GM19467 (cell line): ENCODE results near the gene RHBDD1.

Source experiments
- ATAC-seq: cut with Tn5 transposase; IDR thresholded peaks from one replicate; pipeline ENCODE4 v1.9.1; 2021; ENCODE audit warnings: mild to moderate bottlenecking, moderate library complexity; ENCODE audit not compliant: unreplicated experiment

RHBDD1 gene

DNA sequence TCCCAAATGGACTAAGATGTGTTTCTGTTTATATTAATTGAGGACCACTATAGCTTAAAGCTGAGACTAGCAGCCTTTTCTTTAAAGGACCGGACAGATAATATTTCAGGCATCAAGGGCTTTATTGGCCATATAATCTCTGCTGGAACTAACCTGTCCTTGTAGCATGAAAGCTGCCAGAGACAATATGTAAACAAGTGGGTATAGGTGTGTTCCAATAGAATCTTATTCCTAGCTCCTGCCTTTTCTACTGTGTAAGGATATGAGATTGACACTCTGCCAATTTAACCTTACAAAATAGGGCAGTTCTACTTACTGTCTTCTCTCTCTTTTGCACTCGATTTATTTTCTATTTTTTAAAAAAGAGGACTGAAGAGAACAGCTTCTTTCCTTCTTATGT lies 74.0 kb downstream of the RHBDD1 start:
- ATAC-seq = no peak

DNA sequence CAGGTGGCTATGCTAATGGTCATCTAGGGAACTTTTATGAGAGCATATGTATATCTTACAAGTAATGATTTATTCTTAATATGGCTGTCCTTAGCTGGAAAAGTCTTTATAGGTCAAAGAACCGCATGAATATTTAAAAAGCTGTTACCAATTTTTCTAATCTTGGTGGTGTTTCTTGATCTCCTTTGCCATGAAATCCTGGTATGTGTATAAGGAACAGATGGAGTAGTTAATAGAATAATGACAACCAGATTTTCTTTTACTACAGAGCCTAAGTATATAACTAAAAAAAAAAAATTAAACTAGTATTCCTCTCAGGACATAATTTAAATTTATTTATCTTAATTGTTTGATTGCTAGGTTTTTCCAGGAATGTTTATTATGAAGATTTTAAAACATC lies 74.5 kb downstream of the RHBDD1 start:
- no peak for ATAC-seq

DNA sequence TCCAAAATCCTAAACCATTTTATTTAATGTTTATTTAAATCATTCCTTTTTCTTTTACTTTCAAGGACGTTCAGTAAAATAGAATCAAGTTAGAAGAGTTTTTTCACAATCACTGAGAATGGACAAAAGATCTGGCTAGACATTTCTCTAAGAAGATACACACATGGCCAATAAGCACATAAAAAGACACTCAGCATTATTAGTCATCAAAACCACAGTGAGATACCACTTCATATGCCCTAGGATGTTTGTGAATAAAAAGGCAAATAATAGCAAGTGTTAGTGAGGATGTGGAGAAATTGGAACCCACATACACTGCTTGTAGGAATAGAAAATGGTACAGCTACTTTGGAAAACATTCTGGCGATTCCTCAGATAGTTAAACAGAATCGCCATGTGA lies 76.1 kb downstream of the RHBDD1 start:
- ATAC-seq = no peak

DNA sequence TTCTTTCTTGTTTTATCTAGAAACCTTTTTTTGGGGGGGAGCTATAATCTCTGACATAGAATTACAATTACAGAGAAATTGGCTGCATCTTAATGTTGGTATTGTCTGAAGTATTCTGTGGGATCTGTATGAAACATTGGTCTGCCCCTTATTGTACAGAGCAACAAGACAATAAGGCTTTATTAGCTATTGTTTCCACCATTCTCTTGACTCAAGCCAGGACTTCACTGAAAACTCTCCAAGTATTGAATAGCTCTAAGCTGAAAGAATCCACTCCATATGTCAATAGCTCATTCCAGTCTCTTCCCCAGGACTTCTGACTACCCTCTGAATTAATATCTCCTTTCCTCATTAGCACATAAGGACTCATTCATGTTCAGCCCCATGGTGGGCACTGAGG lies 77.8 kb downstream of the RHBDD1 start:
- ATAC-seq = no peak

DNA sequence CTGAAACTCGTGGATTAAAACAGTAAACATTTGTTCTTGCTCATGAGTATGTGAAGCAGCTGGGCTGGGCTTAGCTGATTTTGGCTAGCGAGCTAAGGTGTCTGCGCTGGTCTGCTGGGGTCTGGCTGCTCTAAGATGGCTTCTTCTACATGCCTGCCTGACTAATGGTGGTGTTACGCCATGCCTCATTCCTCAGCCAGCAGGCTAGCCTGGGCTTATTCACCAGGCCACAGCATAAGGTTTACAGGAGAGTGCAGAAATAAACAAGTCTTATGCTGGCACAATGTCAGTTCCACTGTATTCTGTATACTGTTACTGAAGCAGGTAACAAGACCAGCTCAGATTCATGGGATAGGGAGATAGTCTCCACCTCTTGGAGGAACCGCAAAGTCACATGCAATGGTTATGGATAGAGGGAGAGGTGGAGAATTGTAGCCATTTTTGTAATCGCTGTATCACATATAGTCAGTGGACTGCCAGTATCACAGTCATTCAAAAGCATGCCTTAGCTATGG lies 80.0 kb downstream of the RHBDD1 start:
- no peak for ATAC-seq

DNA sequence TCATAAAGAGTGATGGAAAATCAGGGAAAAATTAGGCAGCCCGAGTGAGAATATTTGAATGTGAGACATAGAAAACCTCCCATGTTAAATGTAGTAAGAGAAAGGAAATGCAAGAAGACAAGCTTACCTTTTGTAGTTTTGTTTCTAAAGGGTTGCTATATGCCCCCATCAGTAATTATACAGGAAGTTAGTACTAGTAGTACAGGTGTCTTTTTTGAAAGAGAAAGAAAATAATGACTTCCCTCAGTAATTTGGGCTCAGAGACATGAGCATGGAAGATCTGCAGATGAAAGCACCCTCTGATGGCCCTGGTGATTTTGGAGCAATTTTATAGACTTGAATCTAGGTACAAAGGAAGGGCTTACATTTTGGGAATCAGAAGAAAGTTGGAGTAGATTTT lies 80.8 kb downstream of the RHBDD1 start:
- ATAC-seq = peak; percentile 83

DNA sequence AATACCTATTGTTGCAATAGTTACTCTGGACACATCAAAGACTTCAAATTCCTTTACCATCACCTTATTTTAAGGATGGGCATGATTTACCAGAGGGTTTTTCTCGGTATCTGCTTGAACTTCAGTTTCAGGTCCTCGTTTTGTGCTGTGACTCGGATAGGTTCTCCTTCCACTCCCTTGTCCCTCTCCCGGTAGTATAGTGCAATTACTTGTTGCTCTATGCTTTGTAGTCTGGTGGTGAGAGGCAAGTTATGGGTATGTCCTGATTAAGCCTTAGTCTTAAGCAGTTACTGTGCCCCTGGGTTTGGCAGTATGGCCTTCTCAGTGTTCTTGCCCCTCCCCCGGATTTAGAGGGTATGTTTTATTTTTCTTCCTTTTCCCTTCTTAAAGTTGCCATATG lies 96.6 kb downstream of the RHBDD1 start:
- ATAC-seq = no peak

DNA sequence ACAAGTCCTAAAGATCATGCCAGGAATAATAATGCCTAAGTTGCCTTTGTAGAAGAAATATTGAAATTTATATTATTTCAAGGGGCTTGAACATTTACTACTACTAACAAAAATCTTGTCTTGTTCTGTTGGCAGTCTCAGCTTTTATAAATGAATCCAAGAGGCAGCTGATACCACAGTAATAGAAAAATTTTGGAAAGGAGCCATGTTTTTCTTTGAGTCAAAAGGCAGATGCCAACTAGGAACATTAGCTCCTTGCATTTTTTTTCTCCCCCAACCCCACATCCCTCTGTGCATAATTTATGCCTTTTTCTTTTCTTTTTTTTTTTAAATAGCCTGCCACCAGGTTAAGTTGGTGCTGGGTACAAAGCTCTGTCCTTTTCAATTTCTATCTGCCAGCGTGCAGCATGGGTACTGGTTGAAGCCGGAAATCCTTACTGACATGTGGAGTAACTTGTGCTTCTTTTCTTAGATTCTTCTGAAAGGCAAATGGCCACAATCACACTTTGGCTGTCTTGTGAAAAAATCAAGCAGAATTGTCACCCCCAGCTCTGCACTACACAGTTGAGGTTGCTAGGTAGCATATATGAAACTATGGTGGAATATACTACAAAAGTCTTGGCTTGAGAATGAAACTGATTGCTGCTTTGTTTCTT lies 98.8 kb downstream of the RHBDD1 start:
- ATAC-seq = no peak

DNA sequence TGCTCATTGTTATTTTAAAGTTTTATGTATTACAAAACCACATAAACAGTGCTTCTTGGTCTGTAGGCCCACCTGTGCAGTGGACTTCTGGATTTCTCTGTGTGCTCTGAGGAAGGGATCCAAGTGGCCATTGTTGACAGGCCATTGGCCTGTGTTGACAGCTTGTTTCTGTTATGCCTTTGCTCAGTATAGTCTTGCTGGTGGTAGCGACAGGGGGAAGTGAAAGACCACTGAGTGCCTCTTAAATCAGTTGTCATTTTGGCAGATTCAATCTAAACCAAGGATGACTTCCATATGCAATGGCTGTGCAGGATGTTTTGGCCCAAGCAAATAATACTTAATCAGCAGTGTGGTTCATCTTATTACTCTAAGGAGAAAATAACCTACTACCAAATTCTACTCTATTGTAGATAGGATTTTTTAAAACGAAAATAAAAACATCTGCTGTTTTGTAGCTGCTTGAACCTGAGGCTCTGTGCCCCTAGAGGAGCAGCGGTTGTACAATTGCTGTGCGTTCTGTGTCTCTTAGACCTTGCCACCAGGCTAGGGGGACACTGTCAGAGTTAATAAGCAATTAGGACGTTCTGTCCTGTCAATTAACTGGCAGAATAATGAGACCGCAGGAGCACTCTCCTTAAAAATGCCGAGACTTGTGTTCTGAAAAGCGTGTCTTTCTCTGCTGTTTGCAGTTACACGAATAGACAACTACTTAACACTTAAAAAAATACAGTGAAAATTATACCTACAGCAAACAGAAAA lies 108.2 kb downstream of the RHBDD1 start:
- ATAC-seq = peak; percentile 56

DNA sequence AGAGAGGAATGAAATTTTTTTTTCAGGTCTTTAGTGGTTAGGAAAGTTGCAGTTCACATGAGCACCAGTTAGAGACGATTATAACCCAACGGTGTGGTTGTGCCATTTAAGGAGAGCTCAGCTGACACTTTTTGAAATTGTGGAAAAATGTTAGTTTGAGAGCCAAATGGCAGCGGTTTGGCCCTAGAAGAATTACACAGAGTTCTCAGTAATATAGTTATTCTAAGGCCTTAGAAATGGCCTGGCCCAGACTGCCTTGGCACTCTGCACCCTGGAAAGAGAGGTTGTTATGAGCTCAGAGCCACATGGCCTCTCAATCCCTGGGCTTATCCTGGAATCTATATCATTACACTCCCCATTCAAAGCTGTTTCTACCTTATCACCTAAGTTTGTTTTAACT lies 117.4 kb downstream of the RHBDD1 start:
- no peak for ATAC-seq

DNA sequence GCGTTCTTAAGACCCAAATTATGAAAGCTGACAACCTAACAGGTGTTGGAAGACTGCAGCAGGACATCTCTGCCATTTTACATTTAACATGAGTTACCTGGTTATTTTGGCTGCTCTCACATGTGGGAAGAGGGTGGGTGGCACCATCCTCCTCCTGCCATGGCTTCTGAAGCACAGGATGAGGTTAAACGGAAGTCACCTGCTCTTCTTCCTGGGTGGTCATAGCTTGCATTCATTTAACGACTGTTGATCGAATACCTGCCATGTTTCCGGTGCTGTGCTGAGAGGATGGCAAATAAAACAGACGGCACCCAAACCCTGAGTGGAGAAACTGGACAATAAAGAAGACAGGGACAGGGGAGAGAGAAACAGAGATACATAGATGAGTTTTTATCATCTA lies 118.0 kb downstream of the RHBDD1 start:
- ATAC-seq = no peak

DNA sequence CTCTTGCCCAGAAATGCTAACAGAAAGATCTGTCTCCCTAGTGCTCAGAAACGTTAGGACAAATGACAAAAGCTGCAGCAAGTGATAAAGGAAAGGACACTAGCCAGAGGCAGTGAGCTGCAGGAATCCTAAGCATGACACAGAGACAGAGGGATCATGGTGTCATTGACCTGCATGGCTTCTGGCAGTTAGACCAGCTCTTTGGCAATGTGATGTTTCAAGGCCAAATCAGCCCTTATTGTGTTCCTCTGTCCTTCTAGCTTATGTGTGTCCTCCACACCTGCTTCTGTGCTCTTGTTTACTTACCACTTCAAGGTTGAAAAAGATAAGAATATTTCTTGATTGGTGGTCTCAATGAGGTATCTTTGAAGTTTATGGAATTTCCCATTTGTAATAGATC lies 120.8 kb downstream of the RHBDD1 start:
- ATAC-seq = no peak

DNA sequence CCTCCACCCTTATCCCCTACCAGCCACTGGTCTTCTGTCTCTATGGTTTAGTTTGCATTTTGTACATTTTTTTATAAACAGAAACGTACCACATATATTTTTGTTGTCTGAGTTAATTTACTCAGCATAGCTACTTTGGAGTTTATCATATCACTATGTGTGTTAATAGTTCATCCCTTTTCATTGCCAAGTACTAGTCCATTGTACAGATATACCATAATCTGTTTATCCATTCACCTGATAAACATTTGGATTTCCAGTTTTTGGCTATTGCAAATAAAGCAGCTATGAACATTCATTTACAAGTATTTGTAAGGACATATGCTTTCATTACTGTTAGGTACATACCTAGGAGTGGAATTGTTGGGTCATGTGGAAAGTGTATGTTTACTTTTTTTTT lies 123.6 kb downstream of the RHBDD1 start:
- ATAC-seq = no peak

DNA sequence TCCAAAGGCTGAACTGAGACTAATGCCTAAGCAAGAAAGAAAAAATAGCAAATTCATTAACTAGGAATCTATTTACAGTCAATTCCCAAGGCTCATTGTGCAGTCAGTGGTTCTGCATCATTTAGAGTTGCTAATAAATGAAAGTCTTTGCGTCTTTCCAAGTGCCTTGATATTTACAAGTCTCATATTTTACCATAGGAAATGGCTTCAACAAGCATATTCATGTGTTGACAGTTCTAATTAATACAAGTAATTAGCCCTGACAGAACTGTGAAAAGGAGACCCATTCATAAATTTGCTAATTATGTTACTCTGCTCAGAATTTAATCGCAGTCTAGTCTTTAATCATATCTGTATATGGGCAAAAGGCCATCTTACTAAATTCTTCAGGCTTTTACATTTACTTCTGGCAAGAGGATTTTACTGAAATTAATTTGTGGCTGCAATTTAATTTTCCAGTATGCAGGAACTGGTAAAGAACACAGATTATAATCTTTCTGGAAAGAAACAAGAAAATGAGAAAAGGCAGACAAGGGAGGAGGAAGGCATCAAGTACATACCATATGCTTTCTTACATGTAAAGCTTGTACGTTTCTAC lies 126.4 kb downstream of the RHBDD1 start:
- no peak for ATAC-seq

DNA sequence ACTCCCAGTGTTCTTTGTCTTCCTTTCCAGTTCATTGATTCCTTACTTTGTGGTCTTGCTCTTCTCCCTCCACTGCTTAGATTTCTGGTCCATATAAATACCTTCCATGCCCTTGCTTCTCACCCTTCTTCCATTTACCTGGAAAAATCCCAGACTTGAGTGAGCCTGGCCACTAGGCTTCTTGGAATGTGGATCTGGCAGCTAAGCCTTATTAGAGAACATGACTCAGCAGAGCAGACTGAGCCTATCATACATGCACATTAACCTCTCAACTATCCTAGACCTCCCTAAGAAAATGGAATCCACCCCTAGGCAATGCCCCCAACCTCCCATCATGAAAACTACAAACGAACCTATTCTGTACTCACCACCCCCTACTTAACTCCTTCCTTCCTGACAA lies 127.7 kb downstream of the RHBDD1 start:
- no peak for ATAC-seq

DNA sequence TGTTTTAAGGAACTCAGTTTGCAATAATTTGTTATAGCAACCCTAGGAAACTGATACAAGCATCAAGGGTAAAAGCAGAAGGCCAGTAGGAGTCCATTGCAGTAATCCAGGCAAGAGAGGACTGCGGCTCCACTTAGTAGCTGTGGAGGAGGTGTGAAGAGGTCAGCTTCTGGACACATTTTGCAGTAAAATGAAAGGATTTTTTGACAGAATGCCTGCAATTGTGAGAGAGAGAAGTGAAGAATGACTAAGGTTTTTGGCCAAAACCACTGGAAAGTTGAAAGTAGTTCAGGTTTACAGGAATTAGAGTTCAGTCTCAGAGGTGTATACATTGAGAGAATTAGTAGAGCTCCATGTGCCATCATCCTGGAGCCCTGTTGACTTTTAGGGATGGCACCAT lies 129.5 kb downstream of the RHBDD1 start:
- ATAC-seq = no peak

DNA sequence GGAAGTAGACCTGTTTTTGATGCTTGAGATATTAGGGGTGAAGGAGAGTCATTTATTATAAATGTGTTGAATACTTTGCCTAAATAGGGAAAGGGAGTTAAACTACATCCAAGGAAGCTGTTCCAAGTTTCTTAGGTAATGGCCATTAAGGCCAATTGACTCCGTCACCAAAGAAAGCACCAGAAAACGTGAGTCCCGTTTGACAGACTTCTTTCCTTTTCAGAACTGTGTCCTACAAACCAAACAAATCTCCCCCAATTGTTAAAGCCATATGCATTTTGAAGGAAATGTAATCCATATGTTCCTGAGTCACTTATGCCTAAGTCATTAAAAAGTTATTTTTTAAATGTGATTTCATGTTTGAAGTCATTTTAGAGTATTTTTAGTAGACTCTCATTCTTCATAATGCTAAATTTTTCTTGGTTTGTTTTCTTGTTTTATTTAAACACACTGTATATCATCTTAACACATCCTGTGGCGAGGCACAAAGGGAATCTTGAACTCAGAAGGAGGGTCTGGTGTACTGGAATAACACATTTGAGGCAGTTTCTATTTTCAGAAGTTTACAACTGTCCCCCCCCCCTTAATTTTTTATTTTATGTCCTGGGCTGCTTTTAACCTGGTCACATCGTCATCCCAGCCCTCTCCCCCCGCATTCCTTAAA lies 133.7 kb downstream of the RHBDD1 start:
- ATAC-seq = no peak

DNA sequence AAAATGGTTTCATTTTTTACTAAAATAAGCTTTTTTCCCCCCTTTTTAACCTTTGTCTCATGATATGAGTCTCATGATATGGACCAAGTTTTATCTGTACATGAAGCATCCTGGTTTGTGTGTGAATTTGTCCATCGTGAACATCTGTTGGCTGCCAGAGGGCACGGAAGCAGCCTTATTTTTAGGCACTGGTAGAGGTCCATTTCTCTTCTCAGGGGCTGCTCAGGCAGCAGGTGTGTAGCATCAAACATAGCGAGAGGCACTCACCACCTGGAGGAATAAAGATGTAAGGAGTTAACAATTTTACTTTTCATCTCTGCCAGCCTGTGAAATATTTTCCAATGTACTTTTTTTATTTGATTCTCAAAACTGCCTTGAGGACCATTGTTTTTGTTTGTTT lies 134.5 kb downstream of the RHBDD1 start:
- peak; percentile 59 for ATAC-seq

DNA sequence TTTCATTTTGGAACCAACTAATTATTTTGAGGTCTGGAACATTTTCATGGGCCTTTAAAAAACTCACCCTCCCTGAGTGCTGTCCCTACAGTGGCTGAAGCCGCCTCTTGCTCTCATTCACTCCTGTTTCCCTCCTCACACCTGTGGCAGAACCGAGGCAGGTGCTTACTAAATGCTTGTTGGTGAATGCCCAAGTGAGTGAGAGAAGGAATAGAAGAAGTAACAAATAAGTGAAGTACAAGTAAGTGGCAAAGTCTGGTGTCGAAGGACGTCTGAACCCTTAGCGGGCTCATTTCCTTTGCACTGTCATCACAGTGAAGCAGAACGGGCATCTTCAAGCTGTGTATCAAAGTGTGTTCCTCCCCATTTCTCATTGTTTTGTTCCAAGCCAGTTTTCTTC lies 135.2 kb downstream of the RHBDD1 start:
- ATAC-seq = peak; percentile 55

DNA sequence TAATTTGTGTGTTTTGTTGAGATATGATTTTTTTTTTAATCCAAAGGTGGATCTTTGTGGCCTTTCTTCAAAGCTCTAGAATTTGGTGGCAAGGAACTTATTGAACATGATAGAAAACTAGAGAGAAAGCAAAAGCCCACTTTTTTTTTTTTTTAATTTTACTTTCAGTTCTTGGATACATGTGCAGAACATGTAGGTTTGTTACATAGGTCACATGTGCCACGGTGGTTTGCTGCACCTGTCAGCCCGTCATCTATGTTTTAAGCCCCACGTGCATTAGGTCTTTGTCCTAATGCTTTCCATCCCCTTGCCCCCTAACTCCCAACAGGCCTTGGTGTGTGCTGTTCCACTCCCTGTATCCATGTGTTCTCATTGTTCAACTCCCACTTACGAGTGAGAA lies 135.9 kb downstream of the RHBDD1 start:
- no peak for ATAC-seq

DNA sequence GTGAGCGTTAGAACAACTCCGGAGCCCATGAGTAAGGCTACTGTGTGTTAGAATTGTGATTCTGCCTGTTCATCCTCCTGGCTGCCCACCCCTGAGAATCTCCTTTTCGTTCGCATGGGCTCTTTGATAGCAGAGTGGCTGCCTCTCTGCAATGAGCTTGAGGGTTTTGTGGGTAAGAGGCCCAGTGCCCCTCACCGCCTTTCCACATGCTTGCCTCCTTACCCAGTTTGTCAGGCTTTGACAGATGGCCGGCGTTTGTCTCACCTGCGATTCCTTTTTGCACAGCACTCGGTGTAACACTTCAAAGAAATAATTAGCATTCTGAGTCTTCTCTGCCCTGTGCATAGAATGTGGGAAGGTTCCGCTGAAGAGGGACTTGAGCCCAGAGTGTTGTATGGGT lies 138.0 kb downstream of the RHBDD1 start:
- no peak for ATAC-seq

DNA sequence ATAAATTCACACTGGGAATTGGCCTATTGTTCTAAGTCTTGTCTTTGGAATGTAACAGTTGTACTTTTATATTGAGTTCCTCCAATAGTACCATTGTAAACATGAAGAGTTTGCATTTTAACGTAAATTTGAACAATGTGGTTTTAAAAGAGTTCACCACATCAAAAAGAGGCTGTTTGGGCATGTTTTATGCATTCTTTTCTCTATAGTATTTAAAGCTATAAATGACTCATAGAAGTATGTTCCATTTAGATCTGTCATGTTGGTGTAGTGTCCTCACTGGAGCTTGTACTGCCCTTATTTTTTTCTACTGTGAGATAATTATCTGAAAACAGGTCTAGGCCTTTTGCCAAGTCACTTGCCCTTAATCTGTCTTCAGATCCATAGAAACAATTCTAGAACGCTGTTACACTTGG lies 141.9 kb downstream of the RHBDD1 start:
- ATAC-seq = no peak
